AG09309 (cell line): ENCODE data around the gene MSX1.

Experiments used
- DNase-seq: peaks from one replicate; pipeline ENCODE4 v3.0.0-alpha.2; 2010; ENCODE audit warnings: low read depth
- H3K4me3 ChIP-seq: 2 replicates; pipeline ENCODE4 v1.5.1; 2011; ENCODE audit warnings: mild to moderate bottlenecking, low read depth, low read length, moderate library complexity; ENCODE audit not compliant: control insufficient read depth
- TF ChIP-seq, protein P1 (sequence below): IDR thresholded peaks from 2 replicates; pipeline ENCODE4 v1.5.1; 2011; ENCODE audit warnings: mild to moderate bottlenecking, low read depth, low read length, inconsistent platforms; ENCODE audit not compliant: insufficient read depth, control insufficient read depth; ENCODE audit errors: missing control alignments

The MSX1 gene

DNA sequence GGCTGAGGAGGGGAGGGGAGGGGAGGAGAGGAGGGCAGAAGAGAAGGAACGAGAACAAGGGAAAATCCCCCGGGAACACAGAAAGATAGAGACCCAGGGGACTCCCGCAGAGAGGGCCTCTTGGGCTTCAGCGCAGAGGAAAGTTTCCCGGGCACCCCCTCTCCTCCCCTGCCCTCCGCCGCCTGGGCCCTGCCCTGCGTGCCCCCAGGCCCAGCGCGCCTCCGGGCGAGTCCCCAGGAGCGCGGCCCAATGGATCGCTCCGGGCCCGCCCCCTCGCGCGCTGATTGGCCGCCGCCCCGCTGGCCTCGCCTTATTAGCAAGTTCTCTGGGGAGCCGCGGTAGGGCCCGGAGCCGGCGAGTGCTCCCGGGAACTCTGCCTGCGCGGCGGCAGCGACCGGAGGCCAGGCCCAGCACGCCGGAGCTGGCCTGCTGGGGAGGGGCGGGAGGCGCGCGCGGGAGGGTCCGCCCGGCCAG lies at the start of gene MSX1:
Gene MSX1, plus strand, starts transcription at position 341 of the 474 bp plus-strand sequence. CDS start 235 bp downstream, outside the sequence.
- H3K4me3 ChIP-seq, result peak within 1 kb of the TSS; percentile 97
- DNase-seq, result peak; percentile 41
- TF ChIP-seq, protein P1, sequence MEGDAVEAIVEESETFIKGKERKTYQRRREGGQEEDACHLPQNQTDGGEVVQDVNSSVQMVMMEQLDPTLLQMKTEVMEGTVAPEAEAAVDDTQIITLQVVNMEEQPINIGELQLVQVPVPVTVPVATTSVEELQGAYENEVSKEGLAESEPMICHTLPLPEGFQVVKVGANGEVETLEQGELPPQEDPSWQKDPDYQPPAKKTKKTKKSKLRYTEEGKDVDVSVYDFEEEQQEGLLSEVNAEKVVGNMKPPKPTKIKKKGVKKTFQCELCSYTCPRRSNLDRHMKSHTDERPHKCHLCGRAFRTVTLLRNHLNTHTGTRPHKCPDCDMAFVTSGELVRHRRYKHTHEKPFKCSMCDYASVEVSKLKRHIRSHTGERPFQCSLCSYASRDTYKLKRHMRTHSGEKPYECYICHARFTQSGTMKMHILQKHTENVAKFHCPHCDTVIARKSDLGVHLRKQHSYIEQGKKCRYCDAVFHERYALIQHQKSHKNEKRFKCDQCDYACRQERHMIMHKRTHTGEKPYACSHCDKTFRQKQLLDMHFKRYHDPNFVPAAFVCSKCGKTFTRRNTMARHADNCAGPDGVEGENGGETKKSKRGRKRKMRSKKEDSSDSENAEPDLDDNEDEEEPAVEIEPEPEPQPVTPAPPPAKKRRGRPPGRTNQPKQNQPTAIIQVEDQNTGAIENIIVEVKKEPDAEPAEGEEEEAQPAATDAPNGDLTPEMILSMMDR, result no peak

DNA sequence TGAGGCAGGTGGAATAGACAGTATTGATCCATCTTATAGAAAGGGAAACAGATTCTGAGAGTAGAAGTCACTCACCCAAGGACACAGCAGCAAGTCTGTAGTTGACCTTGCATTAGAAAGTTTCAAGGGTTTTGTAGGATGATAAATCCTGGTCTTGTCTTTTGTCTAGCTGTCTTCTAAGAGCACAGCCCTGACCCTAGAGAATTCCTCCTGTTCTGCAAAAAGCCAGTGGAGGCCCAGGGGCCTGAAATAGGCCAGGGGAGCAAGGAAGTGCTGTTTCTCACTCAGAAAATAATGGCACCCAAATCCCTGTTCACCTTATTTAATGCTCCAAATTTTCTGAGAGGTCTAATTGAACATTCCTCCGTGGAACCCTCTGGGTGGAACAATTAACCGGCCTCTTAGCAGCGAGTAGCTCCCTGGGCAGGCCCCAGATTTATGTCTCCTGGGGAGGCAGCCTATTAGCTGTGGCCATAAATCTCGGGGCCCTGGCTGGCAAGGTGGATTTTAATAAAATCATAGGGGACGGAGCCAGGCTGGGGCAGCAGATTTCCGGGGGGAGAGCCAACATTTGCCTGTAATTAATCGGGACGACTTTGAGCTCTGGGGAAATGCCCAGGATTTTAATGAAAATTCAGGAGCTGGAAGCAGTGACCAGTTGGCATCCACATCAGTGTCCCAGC lies 49.2 kb upstream of the MSX1 start:
- TF ChIP-seq, protein P1, result no peak
- no peak overlapping the region for H3K4me3 ChIP-seq
- no peak for DNase-seq

DNA sequence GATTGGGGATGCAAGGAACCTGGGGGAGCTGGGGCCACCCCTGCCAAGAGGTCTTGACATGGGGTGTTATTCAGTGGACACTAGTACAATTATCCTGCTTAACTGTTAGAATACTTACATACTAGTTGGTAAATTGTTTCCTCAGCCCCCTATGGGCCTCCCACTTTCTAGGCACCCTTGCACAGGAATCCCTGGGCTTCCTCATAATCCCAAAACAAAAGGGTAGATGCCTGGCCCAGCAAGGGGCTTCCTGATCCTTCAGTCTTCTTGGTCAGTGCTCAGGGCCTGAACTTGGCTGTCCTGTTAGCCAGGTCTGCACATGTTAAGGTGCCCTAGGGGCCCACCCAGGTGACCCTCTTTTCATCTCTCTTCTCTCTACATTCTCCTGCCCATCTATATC lies 48.7 kb upstream of the MSX1 start:
- no peak for DNase-seq
- no peak overlapping the region for H3K4me3 ChIP-seq
- TF ChIP-seq, protein P1, result no peak

DNA sequence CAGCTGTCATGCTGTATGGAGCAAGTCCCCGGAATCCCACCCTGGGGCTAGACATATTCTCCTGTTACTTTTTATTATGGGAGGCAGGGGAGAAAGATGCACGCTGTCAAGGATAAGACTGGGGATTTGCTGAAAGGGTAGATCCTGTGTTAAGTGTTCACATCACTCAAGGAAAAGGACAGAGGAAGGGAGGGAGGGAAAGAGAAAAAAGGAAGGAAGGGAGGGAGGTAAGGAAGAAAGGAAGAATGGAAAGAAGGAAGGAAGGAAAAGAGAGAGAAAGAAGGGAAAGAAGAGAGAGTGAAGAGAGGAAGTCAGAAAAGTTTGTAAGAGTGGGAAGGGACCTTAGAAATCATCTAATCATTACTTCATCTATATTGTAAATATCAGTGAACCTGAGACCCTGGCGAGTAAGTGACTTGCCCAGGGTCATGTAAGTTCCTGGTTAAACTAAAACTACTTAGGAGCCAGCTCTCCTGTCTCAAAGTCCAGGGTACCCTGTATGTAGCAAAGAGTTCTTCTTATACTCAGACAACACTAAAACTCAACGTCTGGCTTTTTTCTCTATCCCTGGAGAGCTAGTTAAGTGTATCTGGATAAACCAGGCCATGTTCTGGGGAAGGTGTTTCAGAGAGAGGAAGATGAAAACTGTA lies 47.2 kb upstream of the MSX1 start:
- no peak overlapping the region for H3K4me3 ChIP-seq
- TF ChIP-seq, protein P1, result no peak
- DNase-seq, result no peak

- no peak overlapping the region for H3K4me3 ChIP-seq
- no peak for DNase-seq
- TF ChIP-seq, protein P1, result no peak
These were observed 40.9 kb upstream of the MSX1 start for GRCh38 chr4:4818415-4819212.

DNA sequence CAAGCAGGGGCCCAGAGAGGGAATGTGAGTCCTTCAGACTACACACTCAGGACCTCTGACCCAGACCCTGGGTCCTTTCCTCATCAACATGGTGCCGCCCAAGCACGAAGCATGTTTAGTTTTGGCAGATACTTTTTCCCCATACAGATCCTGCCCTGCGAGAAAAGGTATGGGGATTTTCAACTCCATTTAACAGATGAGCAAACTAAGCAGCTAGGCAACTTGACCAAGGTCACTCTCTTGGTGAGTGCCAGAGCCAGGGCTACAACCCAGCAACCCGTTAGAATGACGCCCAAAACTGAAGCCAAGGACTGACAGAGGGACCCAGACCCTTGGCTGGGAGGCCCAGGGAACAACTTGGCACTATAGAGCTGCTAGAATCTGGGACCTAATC lies 40.3 kb upstream of the MSX1 start:
- TF ChIP-seq, protein P1, result no peak
- no peak overlapping the region for H3K4me3 ChIP-seq
- DNase-seq, result no peak
